H9 (cell line): ENCODE data around the gene RNF13. TPM values are rescaled to one million over a fixed set of nuclear protein-coding genes. Genes with fewer than 3 reads are reported as not detected.

Source experiments
- DNase-seq: peaks from one replicate; pipeline ENCODE4 v3.0.0-alpha.2; 2017
- H2AFZ ChIP-seq: one replicate; pipeline ENCODE4 v1.6.1; 2013; ENCODE audit warnings: mild to moderate bottlenecking, low read length, control low read depth, moderate library complexity
- H2AK5ac ChIP-seq: 2 replicates; pipeline ENCODE4 v1.6.1; 2013; ENCODE audit warnings: low read length, control low read depth, mixed read lengths; ENCODE audit not compliant: insufficient read length
- H2BK120ac ChIP-seq: one replicate; pipeline ENCODE4 v1.6.1; 2013; ENCODE audit warnings: low read depth, mild to moderate bottlenecking, low read length, control low read depth, inconsistent platforms; ENCODE audit not compliant: poor library complexity, severe bottlenecking
- H2BK12ac ChIP-seq: 2 replicates; pipeline ENCODE4 v1.6.1; 2013; ENCODE audit warnings: low read length, control low read depth, mixed read lengths, low read depth; ENCODE audit not compliant: insufficient read length
- H2BK15ac ChIP-seq: 2 replicates; pipeline ENCODE4 v1.6.1; 2013; ENCODE audit warnings: low read depth, low read length, control low read depth
- H2BK20ac ChIP-seq: one replicate; pipeline ENCODE4 v1.6.1; 2013; ENCODE audit warnings: low read depth, mild to moderate bottlenecking, low read length, control low read depth, inconsistent platforms; ENCODE audit not compliant: poor library complexity, severe bottlenecking
- H2BK5ac ChIP-seq: 2 replicates; pipeline ENCODE4 v1.6.1; 2013; ENCODE audit warnings: low read length, control low read depth, mixed read lengths; ENCODE audit not compliant: insufficient read length
- H3K14ac ChIP-seq: 2 replicates; pipeline ENCODE4 v1.6.1; 2013; ENCODE audit warnings: low read length, control low read depth; ENCODE audit not compliant: insufficient read depth
- H3K18ac ChIP-seq: 2 replicates; pipeline ENCODE4 v1.6.1; 2013; ENCODE audit warnings: low read depth, mild to moderate bottlenecking, mixed read lengths, low read length, control low read depth; ENCODE audit not compliant: insufficient read length
- H3K23ac ChIP-seq: 2 replicates; pipeline ENCODE4 v1.6.1; 2013; ENCODE audit warnings: low read length, control low read depth, mixed read lengths, low read depth; ENCODE audit not compliant: insufficient read length
- H3K23me2 ChIP-seq: 2 replicates; pipeline ENCODE4 v1.6.1; 2013; ENCODE audit warnings: low read depth, mild to moderate bottlenecking, mixed read lengths, low read length, control low read depth; ENCODE audit not compliant: insufficient read length, poor library complexity, severe bottlenecking
- H3K27ac ChIP-seq: 2 replicates; pipeline ENCODE4 v1.5.1; 2013; ENCODE audit warnings: low read length, control low read depth, mixed read lengths, low read depth; ENCODE audit not compliant: insufficient read length
- H3K27me3 ChIP-seq: 2 replicates; pipeline ENCODE4 v1.6.1; 2013; ENCODE audit warnings: low read length, control low read depth, inconsistent platforms; ENCODE audit not compliant: insufficient read depth
- H3K4ac ChIP-seq: 2 replicates; pipeline ENCODE4 v1.6.1; 2013; ENCODE audit warnings: low read depth, mild to moderate bottlenecking, control low read depth, inconsistent platforms, low read length, moderate library complexity
- H3K4me1 ChIP-seq: 2 replicates; pipeline ENCODE4 v1.6.1; 2013; ENCODE audit warnings: low read length, control low read depth, inconsistent platforms; ENCODE audit not compliant: insufficient read depth
- H3K4me2 ChIP-seq: 2 replicates; pipeline ENCODE4 v1.6.1; 2013; ENCODE audit warnings: low read length, control low read depth, mixed read lengths; ENCODE audit not compliant: insufficient read length, insufficient read depth
- H3K56ac ChIP-seq: 2 replicates; pipeline ENCODE4 v1.6.1; 2013; ENCODE audit warnings: low read depth, mild to moderate bottlenecking, mixed read lengths, low read length, control low read depth; ENCODE audit not compliant: insufficient read length
- H3K79me1 ChIP-seq: 2 replicates; pipeline ENCODE4 v1.6.1; 2013; ENCODE audit warnings: low read depth, mild to moderate bottlenecking, moderate library complexity, low read length, control low read depth, inconsistent platforms; ENCODE audit not compliant: insufficient read depth, poor library complexity, severe bottlenecking
- H3K79me2 ChIP-seq: 2 replicates; pipeline ENCODE4 v1.6.1; 2013; ENCODE audit warnings: low read length, control low read depth, inconsistent platforms; ENCODE audit not compliant: insufficient read depth
- H3K9ac ChIP-seq: 2 replicates; pipeline ENCODE4 v1.6.1; 2013; ENCODE audit warnings: low read length, control low read depth, mixed read lengths; ENCODE audit not compliant: insufficient read length; ENCODE audit errors: extremely low read depth
- H3K9me3 ChIP-seq: one replicate; pipeline ENCODE4 v1.6.1; 2013; ENCODE audit warnings: low read depth, low read length, inconsistent platforms; ENCODE audit not compliant: control insufficient read depth
- H3T11ph ChIP-seq: one replicate; pipeline ENCODE4 v1.6.1; 2013; ENCODE audit warnings: mild to moderate bottlenecking, low read length, control low read depth, inconsistent platforms
- H4K20me1 ChIP-seq: one replicate; pipeline ENCODE4 v1.6.1; 2013; ENCODE audit not compliant: control insufficient read depth, insufficient read length, insufficient read depth
- H4K5ac ChIP-seq: 2 replicates; pipeline ENCODE4 v1.6.1; 2013; ENCODE audit warnings: low read depth, mild to moderate bottlenecking, mixed read lengths, low read length, control low read depth; ENCODE audit not compliant: insufficient read length
- H4K8ac ChIP-seq: replicated peaks from 2 replicates; pipeline ENCODE4 v1.6.1; 2013; ENCODE audit warnings: low read length, control low read depth, mixed read lengths, low read depth; ENCODE audit not compliant: insufficient read length
- H4K91ac ChIP-seq: 2 replicates; pipeline ENCODE4 v1.6.1; 2013; ENCODE audit warnings: low read depth, mild to moderate bottlenecking, moderate library complexity, mixed read lengths, low read length, control low read depth; ENCODE audit not compliant: insufficient read length
- H3K27ac Mint-ChIP-seq, 3 experiments: 2 replicates in 2 of 3; 3 replicates in 1 of 3; pipeline ENCODE4 v1.8.0; 2020 to 2021; ENCODE audit warnings: mixed read lengths in 3 of 3, mild to moderate bottlenecking in 1 of 3, moderate library complexity in 1 of 3
- H3K27me3 Mint-ChIP-seq: 2 replicates; pipeline ENCODE4 v1.8.0; 2021; ENCODE audit warnings: low read depth, mild to moderate bottlenecking, moderate library complexity, mixed read lengths
- H3K36me3 Mint-ChIP-seq, 3 experiments: 2 replicates in 2 of 3; 3 replicates in 1 of 3; pipeline ENCODE4 v1.8.0; 2020 to 2021; ENCODE audit warnings: low read depth in 3 of 3, mixed read lengths in 3 of 3; ENCODE audit not compliant: insufficient read depth in 1 of 3
- H3K4me1 Mint-ChIP-seq, 2 experiments: 2 replicates each; pipeline ENCODE4 v1.8.0; 2020; ENCODE audit warnings: mixed read lengths in 2 of 2
- H3K4me3 Mint-ChIP-seq, 2 experiments: 2 replicates in 1 of 2; 3 replicates in 1 of 2; pipeline ENCODE4 v1.8.0; 2020 to 2021; ENCODE audit warnings: mild to moderate bottlenecking in 2 of 2, mixed read lengths in 2 of 2, moderate library complexity in 1 of 2
- H3K9me3 Mint-ChIP-seq, 2 experiments: 2 replicates in 1 of 2; 3 replicates in 1 of 2; pipeline ENCODE4 v1.8.0; 2020; ENCODE audit warnings: mild to moderate bottlenecking in 2 of 2, mixed read lengths in 2 of 2, moderate library complexity in 1 of 2
- CTCF ChIP-seq: fragments of 200-600 bp; sonication (generic); conservative IDR thresholded peaks from 3 replicates; pipeline ENCODE4 v1.8.0; 2021; ENCODE audit warnings: antibody characterized with exemption, mild to moderate bottlenecking
- total RNA-seq: library from RNA; stranded (reverse); gene quantifications from 2 replicates; pipeline ENCODE4 v1.2.1, GENCODE V29; 2021

The RNF13 gene
- total RNA-seq, 1 experiment from 2014 or later = 23.4 TPM

GRCh38 chr3:149906036-149906435 lies 93.0 kb downstream of the RNF13 start:
- Histone ChIP-seq H3K4me2 (no peak overlapping the region), H2AFZ (no peak overlapping the region), H3K23ac (no peak overlapping the region), H2BK15ac (no peak overlapping the region), H3K14ac (no peak overlapping the region), H3T11ph (no peak overlapping the region), H3K23me2 (no peaks in the 10 kb centered on the region), H4K5ac (no peak overlapping the region), H3K56ac (no peak overlapping the region), H3K27me3 (no peaks in the 10 kb centered on the region), H2AK5ac (no peak overlapping the region), H3K4me1 (no peaks in the 10 kb centered on the region), H3K9ac (no peak overlapping the region), H3K9me3 (no peaks in the 10 kb centered on the region), H3K27ac (no peak overlapping the region), H4K91ac (no peak overlapping the region), H4K8ac (no peak overlapping the region), H3K79me2 (no peaks in the 10 kb centered on the region), H2BK20ac (no peak overlapping the region), H2BK120ac (no peak overlapping the region), H3K4ac (no peak overlapping the region), H3K79me1 (no peaks in the 10 kb centered on the region), H4K20me1 (no peaks in the 10 kb centered on the region), H2BK5ac (no peak overlapping the region), H2BK12ac (no peak overlapping the region), H3K18ac (no peak overlapping the region)
- no peak for DNase-seq
- no peak for TF ChIP-seq CTCF
- Mint-ChIP-seq H3K27me3 (no peaks in the 10 kb centered on the region), H3K36me3 (no peaks in the 10 kb centered on the region), H3K4me3 (no peak overlapping the region), H3K9me3 (no peaks in the 10 kb centered on the region), H3K27ac (no peak overlapping the region), H3K4me1 (peaks cover 0 to 8% of the 10 kb centered on the region in 2 experiments; a peak in 2 of 4 replicates)
